Stimulated activated CD8-positive, alpha-beta memory T cell treated with anti-CD3 and anti-CD28 coated beads, Interleukin-2, amount 100 ng/mL, for 48 hours (primary cell): Measurements from ENCODE around the gene GABARAP.

Experiments used
- DNase-seq, 2 donors: peaks; one replicate each; pipeline ENCODE4 v3.0.0-alpha.2; 2020; ENCODE audit warnings: low read depth in 2 of 2

The GABARAP gene

DNA sequence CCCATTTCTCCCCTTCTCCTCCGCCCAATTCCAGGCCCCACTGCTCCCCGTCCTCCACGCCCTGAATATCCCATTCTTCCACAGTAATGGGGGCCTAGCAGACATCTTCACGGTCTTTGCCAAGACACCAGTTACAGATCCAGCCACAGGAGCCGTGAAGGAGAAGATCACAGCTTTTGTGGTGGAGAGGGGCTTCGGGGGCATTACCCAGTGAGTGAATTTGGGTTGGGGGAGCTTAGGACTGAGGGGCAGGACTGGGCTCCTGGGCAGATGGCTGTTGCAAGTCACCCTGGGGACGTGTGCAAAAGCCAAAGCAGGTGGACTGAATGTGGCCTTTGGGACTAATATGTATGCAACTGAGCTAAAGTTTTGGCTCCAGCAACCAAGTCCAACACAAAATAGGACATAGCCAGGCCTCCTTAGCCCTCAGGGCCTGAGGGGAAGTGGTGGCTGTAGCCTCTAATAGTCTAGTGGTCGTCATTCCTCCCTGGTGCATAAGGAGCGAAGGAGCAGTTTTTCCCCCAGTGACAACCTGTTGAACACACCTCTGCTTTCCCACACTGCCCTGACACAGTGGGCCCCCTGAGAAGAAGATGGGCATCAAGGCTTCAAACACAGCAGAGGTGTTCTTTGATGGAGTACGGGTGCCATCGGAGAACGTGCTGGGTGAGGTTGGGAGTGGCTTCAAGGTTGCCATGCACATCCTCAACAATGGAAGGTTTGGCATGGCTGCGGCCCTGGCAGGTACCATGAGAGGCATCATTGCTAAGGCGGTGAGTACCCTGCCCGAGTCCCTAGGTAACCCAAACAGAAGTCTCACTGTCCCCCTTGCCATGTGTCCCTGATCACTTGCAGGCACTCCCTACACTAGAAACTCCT, 19.9 kb downstream of the GABARAP start:
- DNase-seq = no peak

DNA sequence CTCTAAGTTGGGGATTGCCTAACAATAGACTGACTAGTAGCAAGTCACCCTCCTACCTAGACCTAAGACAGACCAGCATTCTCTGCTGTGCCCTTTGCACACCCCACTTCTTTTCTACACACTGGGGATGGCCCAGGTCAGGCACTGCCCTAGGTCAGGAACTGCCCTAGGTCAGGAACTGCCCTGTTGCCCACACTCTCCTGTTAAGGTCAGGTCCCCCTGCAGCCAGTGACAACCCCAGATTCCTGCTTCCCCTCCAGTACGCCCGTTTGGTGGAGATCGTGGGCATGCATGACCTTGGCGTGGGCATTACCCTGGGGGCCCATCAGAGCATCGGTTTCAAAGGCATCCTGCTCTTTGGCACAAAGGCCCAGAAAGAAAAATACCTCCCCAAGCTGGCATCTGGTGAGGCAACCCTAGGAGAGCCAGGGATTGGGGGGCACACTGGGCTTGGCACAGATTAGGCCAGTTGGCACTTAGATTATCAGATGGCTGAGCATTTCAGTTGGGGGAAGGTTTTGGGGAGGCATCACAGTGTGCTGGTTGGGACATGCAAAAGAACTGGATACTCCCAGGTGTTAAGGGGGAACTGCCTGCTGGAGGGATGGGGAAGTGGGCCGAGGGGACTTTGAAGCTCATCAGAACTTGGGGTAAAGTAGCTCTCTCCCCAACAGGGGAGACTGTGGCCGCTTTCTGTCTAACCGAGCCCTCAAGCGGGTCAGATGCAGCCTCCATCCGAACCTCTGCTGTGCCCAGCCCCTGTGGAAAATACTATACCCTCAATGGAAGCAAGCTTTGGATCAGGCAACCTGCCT, 20.8 kb downstream of the GABARAP start:
- DNase-seq = no peak

DNA sequence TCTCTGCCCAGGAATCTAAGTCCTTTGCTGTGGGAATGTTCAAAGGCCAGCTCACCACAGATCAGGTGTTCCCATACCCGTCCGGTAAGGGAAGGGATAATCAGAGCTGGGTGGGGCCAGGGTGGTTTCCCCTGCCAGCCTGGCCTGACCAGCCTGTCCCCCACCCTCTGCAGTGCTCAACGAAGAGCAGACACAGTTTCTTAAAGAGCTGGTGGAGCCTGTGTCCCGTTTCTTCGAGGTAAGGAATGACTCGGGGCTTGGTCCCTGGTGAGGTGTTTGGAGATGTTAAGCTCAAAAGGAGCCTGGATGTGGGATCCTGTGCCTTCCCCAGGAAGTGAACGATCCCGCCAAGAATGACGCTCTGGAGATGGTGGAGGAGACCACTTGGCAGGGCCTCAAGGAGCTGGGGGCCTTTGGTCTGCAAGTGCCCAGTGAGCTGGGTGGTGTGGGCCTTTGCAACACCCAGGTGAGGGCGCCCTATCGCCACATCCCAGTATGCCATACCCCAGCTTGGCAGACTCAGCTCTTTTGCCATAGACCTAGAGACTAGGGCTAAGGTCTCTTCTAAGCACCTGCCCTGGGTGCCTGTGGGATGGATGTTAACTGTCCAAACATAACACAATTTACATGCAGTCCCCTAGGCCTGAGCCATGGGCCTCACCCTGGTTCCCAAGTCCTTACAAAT, 21.5 kb downstream of the GABARAP start:
- peak in 1 of 2 donors; percentile 43 for DNase-seq

DNA sequence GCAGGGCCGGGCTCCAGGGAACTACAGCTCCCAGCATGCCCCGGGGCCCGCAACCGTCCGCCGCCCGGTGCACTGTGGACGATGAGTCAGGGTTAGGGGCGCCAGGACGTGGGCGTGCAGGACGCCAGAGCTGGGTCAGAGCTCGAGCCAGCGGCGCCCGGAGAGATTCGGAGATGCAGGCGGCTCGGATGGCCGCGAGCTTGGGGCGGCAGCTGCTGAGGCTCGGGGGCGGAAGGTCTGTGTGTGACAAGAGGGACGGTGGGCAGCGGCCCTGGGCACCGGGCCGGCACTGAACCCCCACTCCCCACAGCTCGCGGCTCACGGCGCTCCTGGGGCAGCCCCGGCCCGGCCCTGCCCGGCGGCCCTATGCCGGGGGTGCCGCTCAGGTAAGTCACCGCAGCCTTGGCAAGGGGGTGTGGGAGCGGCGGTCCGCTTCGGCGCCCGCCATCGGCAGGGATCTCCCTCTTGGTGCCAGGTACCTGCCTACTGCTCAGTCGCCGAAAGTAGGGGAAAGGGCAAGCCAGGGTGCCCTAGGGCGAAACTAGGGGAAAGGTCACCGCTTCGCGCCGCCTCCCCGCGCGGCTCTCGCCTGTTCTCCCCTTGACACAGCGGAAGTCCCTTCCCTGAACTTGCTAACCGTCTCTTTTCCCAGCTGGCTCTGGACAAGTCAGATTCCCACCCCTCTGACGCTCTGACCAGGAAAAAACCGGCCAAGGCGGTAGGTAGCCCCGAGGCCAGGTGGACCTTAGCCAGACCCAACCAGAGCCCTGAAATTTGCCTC, 22.2 kb downstream of the GABARAP start, which contains the start of the genes ACADVL and DLG4:
Gene ACADVL, plus strand, starts transcription at position 127 of the 781 bp plus-strand sequence. Its CDS starts 47 bp downstream, at position 174.
Gene DLG4, minus strand, starts transcription at position 25 of the 781 bp plus-strand sequence.
- DNase-seq = peak; percentile 85

DNA sequence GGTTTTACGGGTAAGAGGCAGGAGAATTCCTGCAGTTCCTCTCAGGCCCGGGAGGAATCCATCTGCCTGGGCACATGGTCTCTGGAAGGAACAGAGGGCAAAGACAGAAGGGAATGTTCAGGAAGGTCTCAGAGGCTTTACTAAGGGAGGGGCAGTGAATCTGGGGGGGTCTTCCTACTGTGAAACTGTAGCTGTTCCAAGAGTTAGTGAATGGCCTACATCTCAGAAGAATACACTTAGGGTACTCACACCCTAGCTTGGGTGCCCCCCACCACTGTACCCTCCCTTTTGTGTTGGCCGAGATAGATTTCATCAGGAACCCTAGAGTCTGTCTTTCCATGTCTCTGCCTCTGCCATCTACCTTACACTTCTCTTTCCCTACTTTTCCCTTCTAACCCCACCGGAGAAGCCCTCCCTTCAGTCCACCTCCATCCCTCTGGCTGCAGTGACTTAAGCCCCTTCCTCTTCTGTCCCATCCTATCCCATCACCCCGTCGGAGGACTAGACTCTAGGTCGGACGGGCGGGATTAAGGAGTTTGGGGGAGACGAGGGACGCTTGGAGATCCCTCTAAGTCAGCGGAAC, 22.9 kb downstream of the GABARAP start:
- DNase-seq = no peak

DNA sequence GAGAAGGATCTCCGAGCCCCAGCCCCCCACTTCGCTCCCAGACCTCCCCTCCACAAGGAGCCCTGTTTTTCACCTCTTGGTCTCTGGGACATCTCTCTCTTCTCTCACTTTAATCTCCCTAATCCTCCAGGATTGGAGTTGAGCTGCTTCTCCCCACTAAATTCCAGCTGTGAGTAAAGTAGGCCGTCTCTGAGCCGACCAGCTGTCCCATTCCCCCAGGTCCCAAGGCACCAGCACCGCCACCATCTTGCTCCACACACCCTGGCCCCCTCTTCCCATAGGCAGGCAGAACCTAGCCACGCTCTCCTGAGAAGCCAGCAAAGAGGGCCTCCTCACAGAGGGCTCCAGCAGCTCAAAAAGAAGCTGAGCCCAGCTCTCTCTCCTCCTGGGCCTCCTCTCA, 23.5 kb downstream of the GABARAP start:
- DNase-seq = no peak

DNA sequence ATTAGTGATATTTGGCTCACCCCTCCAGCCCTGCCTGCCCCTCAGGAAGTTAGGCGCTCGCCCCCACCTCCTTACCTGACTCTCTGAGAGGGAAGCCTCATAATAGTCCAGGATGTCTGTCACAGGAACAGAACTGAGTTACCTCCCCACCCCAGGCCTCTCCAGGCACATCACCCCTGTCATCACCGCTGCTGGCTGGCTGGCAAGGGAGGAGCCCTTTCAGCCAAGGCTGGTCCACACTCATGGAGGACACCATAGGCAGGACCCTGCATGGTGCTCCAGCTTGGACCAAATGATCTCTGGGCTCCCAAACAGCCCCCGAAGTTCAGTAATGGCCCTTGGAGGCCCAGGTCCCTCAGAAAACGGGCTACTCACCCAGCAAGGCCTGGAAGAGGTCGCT, 24.1 kb downstream of the GABARAP start:
- DNase-seq = no peak

DNA sequence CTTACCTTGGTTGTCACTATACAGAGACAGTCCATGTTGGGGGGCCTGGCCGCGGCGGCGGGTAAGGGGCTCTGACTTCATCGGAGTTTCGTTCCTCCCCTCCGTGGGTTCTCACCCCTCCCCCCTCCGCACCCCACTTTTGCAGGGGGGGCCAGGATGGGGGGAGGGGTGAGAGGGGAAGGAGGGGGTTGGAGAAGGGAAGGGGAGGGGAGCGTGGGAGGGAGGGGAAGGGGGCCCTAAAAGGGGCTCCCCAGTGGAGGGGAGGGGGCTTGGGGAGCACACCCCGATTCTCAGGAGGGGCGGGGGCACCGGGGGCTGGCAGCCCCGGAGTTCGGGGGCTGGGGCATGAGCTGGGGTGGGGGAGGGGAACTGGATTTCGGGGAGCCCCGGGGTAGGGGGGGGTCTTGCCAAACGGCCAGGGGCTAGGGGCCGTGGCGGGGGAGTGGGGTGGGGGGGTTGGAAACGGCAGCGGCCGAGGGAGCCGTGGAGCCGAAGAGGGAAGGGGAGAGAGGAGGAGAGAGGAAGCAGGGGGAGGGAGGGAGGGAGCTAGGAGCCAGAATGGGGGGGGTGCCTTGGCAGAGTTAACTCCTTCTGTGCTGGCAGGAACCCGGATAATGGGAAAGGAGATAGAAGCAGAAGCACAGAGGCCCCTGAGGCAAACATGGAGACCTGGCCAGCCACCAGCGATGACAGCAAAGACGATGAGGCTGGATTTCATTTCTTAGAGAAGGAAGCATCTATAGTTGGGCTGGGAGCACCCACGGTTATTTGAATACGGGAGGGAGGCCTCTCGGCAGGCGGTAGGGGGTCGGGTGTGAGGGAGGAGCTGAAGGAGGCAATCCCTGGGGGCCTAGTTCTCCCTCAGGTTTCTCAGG, 24.9 kb downstream of the GABARAP start:
- DNase-seq = no peak

DNA sequence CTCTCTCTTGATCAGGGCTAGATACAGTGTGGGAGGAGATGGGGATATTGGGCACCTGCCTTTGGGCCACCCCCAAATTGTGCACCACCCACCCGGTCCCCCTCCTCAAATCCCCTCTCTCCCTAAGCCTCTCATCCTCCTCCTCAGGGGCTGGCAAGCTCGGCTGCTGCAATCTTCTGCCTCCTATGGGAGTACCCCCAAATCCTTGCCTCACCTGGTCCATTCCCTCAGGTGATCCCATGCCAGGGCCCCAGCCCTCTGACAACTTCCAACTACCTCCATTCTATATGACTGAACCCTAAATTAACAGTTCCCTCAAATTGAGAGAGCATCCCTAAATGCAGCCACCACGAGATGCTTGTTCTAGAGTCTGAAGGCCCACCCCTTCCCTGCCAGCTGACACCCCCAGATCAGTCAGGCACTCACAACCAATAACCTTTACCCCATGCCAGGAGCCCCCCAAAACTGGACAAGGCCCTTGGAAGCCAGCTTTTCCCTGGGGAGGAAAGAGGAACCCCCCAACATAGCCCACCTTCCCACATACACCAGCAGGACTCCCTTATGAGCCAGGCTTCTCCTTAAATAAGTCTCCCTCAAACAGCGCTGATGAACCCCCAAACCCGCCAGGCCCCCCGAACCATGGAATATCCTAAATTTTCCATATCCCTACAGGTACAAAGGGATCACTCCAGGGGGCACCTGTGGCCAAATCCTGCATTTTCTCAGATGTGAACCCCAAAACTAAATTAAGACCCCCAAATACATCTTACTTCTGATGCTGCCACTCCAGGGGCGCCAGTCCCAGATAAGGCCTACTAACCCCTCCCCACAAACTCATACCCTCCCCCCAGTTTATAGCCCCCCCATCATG, 25.8 kb downstream of the GABARAP start:
- DNase-seq = no peak

DNA sequence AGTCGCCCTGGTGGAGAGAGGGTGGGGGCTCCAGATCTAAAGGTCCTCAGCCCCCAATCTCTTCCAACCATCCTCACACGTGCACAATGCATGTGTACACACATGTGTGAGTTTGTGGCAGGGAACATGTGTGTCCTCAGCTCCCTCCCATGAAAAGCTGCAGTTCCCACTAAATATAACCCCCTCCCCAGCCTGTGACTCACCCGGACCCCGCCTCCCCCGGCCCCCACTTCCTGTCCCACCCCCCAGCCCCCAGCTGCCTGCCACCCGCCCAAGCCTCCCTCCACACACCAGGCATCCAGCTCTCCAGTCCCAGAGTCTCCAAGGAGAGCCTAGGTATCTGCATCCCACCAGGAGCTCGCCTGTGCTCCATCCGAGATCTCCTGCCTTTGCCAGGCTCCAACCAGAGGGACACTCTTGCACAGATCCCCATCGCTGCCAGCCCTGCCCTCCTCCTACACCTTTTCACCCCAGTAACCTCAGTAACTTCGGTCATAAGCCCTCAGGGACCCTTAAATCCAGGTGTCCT, 26.5 kb downstream of the GABARAP start:
- no peak for DNase-seq

DNA sequence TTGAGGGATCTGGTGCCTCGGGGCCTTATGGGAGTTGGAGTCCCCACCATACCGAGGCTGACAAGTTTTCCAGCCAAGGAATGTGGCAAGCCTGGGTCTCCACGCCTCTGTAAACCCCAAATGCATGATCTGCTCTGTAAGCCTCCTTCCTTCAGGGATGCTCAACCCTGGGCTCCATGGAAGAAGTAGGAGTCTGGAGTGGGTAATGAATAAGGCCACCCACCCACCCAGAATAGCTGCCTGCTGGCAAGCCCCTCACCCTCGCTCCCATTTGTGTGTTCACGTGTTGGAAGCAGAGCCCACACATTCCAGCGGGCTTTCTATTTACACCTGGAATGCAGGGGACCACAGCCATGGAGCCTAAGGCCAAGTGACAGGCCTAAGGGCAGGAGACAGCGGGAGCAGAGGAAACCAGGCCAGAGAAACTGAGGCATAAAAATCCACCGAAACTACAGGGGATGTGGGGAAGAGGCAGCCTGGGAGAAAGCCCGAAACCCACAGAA, 27.1 kb downstream of the GABARAP start:
- DNase-seq = no peak

DNA sequence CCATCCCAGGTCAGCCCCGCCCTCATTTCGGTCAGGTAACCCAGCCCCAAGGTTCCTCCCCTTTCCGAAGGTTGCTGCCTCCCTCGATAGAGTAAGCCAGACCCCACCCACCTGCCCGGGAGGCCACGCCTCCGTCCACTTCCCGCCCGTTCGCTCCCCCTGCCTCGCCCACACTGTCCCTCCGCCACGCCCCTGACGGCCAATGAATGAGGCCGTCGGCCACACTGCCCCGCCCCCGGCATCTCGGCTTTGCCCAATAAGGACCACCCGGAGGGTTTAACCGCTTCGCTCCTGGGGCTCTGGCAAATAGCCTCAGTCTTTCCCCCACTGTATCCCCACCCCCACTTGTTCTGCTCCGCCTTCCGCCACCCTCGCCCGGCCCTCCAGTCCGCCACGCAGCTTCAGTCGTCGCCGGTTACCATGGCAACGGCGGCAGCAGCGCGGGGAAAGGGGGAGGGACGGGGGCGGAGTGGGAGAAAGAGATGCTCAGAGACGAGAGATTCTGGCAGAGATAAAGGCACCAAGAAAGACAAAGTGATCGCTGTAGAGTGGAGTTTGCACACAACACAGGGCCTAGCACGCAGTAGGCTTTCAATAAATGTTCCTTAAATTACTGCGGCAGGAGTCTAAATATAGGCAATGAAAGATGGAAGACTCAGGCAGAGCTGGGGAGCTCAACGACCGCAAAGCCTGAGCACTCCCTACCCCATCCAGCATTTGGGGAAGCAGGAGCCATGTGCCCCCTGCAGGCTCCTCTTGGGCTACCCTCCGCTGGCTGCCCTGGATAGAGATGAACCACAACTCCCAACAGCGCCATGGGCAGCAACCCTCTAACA, 27.7 kb downstream of the GABARAP start:
- DNase-seq = peak; percentile 100

DNA sequence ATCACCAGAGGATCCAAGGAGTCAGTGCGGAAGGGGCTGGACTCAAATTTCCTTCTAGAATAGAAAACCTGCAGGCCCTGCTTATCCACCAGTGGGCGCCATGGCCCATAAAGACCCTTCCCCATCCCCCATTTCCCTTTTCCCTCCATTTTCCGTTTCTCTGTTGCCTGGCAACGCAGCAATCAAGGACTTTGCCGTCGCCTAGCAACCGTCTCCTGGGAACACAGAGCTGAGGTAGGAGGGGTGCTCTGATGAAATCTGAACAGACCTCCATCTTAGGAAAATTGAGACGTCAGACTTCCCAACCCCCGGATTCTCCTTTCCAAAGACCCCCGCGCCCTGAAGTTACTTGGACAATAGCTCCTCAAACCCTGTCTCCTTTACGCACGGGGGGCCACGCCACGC, 28.4 kb downstream of the GABARAP start:
- DNase-seq = no peak

DNA sequence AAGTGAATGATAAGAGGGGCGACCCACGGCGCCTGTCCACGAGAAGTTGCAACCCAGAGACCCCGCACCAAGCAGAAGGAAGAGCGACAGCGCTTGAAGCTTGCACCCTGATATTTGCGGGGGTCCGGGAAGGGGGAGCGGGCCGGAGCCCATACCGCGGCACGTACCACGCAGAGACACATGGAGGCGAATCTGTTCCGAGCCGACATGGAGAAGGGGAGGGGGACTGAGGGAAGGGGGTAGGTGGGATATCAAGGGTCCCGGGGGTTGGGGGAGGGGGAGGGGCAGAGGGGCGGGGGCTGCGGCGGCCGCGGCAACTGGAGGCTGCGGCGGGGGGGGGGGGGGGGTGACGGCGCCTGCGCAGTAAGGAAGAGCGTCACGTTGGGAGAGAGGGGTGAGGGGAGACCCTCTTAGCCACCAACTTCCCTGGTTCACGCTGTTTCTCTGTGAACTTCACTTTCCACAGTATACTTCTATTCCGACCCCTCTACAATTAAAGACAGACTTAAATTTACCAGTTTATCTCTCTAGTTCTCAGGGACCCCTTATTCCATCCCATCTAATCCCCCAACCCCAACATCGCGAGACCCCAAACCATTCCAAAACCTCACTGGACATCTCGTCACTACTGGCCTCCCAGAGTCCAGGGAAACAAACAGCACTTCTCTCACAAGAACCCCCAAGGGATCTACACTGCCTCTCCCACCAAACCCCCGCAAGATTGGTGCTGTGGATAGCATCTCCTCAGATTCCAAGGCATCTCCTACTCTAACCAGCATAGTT, 30.6 kb downstream of the GABARAP start:
- no peak for DNase-seq

DNA sequence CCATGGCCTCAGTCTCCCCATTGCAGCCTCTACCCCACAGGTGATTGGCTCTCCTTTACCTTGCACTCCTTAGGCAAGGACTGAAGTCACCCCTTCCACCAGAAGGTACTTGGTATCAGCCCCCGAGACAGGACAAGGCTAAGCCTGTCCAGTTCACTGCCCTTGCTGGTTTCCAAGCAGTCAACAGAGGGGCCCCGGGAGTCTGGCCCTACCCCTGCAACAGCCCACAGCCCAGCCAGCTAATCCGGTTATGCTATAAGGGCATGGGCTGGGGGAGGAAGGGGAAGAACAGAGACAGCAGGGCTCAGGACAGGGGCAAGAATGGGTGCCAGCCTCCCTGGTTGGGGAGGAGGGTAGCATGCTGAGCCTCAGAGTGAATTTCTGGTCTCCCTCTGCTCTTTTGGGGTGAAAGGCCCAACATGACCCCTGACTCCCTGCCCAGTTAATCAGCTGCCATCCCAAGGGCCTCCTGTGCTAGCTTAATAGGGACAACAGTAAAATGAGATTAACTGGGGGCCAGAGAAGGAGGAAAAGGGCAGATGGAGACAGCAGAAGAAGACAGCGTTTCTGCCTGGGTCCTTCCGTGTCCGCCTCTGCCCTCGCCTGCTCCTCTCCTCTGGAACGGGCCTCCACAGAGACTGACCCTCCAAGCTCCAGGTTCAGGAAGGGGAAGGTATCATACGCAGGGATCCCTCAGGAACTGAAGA, 33.3 kb downstream of the GABARAP start:
- no peak for DNase-seq

DNA sequence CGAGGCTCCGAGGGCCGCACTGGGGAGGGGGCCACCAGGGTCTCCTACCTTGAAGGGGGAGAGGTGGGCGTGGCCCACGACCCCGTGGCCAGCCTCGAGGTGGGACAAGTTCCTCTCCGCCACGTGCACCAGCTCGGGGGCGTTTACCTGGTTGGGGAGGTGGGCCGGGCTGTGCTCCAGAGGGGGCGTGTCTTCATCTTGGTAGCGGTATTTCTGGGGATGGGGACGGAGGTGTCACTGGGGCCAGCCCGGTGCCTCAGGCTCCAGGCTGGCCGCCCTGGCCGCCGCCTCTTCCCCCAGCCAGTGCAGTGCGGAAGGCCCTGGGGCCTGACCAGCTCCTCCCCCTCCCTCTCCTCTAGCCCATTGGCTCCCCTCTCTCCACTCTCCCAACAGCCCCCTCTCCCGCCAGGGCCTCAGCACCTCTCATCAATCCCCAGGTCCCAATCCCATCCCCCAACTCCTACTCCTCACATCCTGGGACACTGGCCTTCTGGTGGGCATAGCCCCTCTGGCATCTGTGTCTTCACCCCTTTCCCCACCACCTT, 34.1 kb downstream of the GABARAP start:
- DNase-seq = no peak
